Activated naive CD8-positive, alpha-beta T cell treated with anti-CD3 and anti-CD28 coated beads, Interleukin-2, amount 50 U/mL, for 16 hours (primary cell): ENCODE measurements around the gene ZFYVE9.
"Not testable (repeated sequence)": the region's sequence is repeated elsewhere in the genome, so short reads cannot be mapped to it uniquely, and the experiment has no call there.

Experiments
- DNase-seq: peaks from one replicate; pipeline ENCODE4 v3.0.0-alpha.2; 2020; ENCODE audit warnings: low read depth, low spot score

Gene ZFYVE9

GRCh38 chr1:52145137-52145536 lies 3.2 kb downstream of the ZFYVE9 start:
- DNase-seq, result no peak

GRCh38 chr1:52150445-52150844 lies 8.6 kb downstream of the ZFYVE9 start:
- not testable (repeated sequence) for DNase-seq

- no peak for DNase-seq
Measured at GRCh38 chr1:52150946-52151345, 9.1 kb downstream of the ZFYVE9 start.

- no peak for DNase-seq
Measured at GRCh38 chr1:52152572-52152971, 10.7 kb downstream of the ZFYVE9 start.

- no peak for DNase-seq
Measured at GRCh38 chr1:52153010-52153409, 11.1 kb downstream of the ZFYVE9 start.

- DNase-seq, result no peak
Measured at GRCh38 chr1:52153898-52154297, 12.0 kb downstream of the ZFYVE9 start.

GRCh38 chr1:52156460-52156859 lies 14.6 kb downstream of the ZFYVE9 start:
- no peak for DNase-seq

GRCh38 chr1:52157582-52157981 lies 15.7 kb downstream of the ZFYVE9 start:
- DNase-seq, result no peak

GRCh38 chr1:52158218-52158617 lies 16.3 kb downstream of the ZFYVE9 start:
- no peak for DNase-seq

- no peak for DNase-seq
Measured at GRCh38 chr1:52159033-52159789, 17.3 kb downstream of the ZFYVE9 start.

GRCh38 chr1:52162947-52163346 lies 21.1 kb downstream of the ZFYVE9 start:
- DNase-seq, result no peak

GRCh38 chr1:52164604-52165003 lies 22.7 kb downstream of the ZFYVE9 start:
- no peak for DNase-seq

GRCh38 chr1:52166996-52167753 lies 25.3 kb downstream of the ZFYVE9 start:
- no peak for DNase-seq

- DNase-seq, result no peak
Measured at GRCh38 chr1:52168373-52169080, 26.6 kb downstream of the ZFYVE9 start.

- not testable (repeated sequence) for DNase-seq
Measured at GRCh38 chr1:52171149-52171548, 29.3 kb downstream of the ZFYVE9 start.

GRCh38 chr1:52179073-52179472 lies 37.2 kb downstream of the ZFYVE9 start:
- no peak for DNase-seq

GRCh38 chr1:52180176-52180575 lies 38.3 kb downstream of the ZFYVE9 start:
- DNase-seq, result no peak

GRCh38 chr1:52181759-52182158 lies 39.9 kb downstream of the ZFYVE9 start:
- not testable (repeated sequence) for DNase-seq

- not testable (repeated sequence) for DNase-seq
Measured at GRCh38 chr1:52182328-52182727, 40.4 kb downstream of the ZFYVE9 start.

- DNase-seq, result no peak
Measured at GRCh38 chr1:52182874-52183400, 41.0 kb downstream of the ZFYVE9 start.

GRCh38 chr1:52186449-52186848 lies 44.6 kb downstream of the ZFYVE9 start:
- DNase-seq, result no peak

GRCh38 chr1:52189898-52190480 lies 48.1 kb downstream of the ZFYVE9 start:
- DNase-seq, result no peak
